HG02763 (cell line): Measurements from ENCODE around the gene TBRG1.

Source experiments
- ATAC-seq: cut with Tn5 transposase; IDR thresholded peaks from one replicate; pipeline ENCODE4 v1.9.1; 2021; ENCODE audit warnings: mild to moderate bottlenecking, moderate library complexity; ENCODE audit not compliant: unreplicated experiment

The TBRG1 gene

GRCh38 chr11:124612567-124613246 lies 10.0 kb upstream of the TBRG1 start:
- no peak for ATAC-seq

GRCh38 chr11:124618863-124619262 lies 3.8 kb upstream of the TBRG1 start:
- no peak for ATAC-seq

GRCh38 chr11:124623861-124624525 lies 1.3 kb downstream of the TBRG1 start:
- ATAC-seq: no peak

GRCh38 chr11:124625504-124626168 lies 3.0 kb downstream of the TBRG1 start:
- ATAC-seq: no peak

GRCh38 chr11:124627546-124627945 lies 4.9 kb downstream of the TBRG1 start:
- ATAC-seq: no peak

GRCh38 chr11:124629961-124630360 lies 7.3 kb downstream of the TBRG1 start:
- ATAC-seq: no peak

- no peak for ATAC-seq
Measured at GRCh38 chr11:124633355-124633754, 10.7 kb downstream of the TBRG1 start.

- ATAC-seq: no peak
Measured at GRCh38 chr11:124635932-124636331, 13.3 kb downstream of the TBRG1 start.

GRCh38 chr11:124638500-124638899 lies 15.8 kb downstream of the TBRG1 start:
- no peak for ATAC-seq

GRCh38 chr11:124639186-124639585 lies 16.5 kb downstream of the TBRG1 start:
- no peak for ATAC-seq

GRCh38 chr11:124640666-124641065 lies 18.0 kb downstream of the TBRG1 start:
- no peak for ATAC-seq

GRCh38 chr11:124642628-124643027 lies 20.0 kb downstream of the TBRG1 start:
- ATAC-seq: no peak

GRCh38 chr11:124643042-124643604 lies 20.5 kb downstream of the TBRG1 start:
- no peak for ATAC-seq

GRCh38 chr11:124643605-124644425 lies 21.2 kb downstream of the TBRG1 start:
- no peak for ATAC-seq

- no peak for ATAC-seq
Measured at GRCh38 chr11:124644426-124645280, 22.0 kb downstream of the TBRG1 start.

- ATAC-seq: no peak
Measured at GRCh38 chr11:124646148-124646547, 23.5 kb downstream of the TBRG1 start.

GRCh38 chr11:124648610-124649009 lies 25.9 kb downstream of the TBRG1 start:
- no peak for ATAC-seq

- no peak for ATAC-seq
Measured at GRCh38 chr11:124656774-124657630, 34.3 kb downstream of the TBRG1 start.

GRCh38 chr11:124657904-124658303 lies 35.2 kb downstream of the TBRG1 start:
- ATAC-seq: no peak
